ENCODE data around the gene ANKH.

The ANKH gene

GRCh38 chr5:14912206-14912605 is 40.6 kb upstream of the ANKH start:
- Histone ChIP-seq H3K4me3 (IDR thresholded peaks at IDR 0.05; ENCODE audit: insufficient read depth, low read depth, low read length) (no peak overlapping the region), H3K79me2 (ENCODE audit: insufficient read depth, low read depth) (no peaks in the 10 kb centered on the region), H3K27ac (no peak overlapping the region), H4K20me1 (ENCODE audit: insufficient read depth) (no peaks in the 10 kb centered on the region), H2AFZ (ENCODE audit: low read depth) (no peak overlapping the region), H3K4me1 (ENCODE audit: low read depth, poor library complexity, severe bottlenecking) (no peaks in the 10 kb centered on the region), H3K27me3 (ENCODE audit: insufficient read depth, low read depth) (no peaks in the 10 kb centered on the region), H3K9ac (no peak overlapping the region), H3K4me2 (no peak overlapping the region), H3K36me3 (ENCODE audit: insufficient read depth) (no peaks in the 10 kb centered on the region)
- no peak for TF ChIP-seq CTCF (conservative IDR thresholded peaks at IDR 0.05; ENCODE audit: low read depth, low read length)

- Histone ChIP-seq H3K9ac (no peak overlapping the region), H3K4me2 (no peak overlapping the region), H4K20me1 (ENCODE audit: insufficient read depth) (no peaks in the 10 kb centered on the region), H2AFZ (ENCODE audit: low read depth) (no peak overlapping the region), H3K4me3 (IDR thresholded peaks at IDR 0.05; ENCODE audit: insufficient read depth, low read depth, low read length) (no peak overlapping the region), H3K79me2 (ENCODE audit: insufficient read depth, low read depth) (no peaks in the 10 kb centered on the region), H3K27me3 (ENCODE audit: insufficient read depth, low read depth) (no peaks in the 10 kb centered on the region), H3K4me1 (ENCODE audit: low read depth, poor library complexity, severe bottlenecking) (no peaks in the 10 kb centered on the region), H3K36me3 (ENCODE audit: insufficient read depth) (no peaks in the 10 kb centered on the region), H3K27ac (no peak overlapping the region)
- no peak for TF ChIP-seq CTCF (conservative IDR thresholded peaks at IDR 0.05; ENCODE audit: low read depth, low read length)
Observed at GRCh38 chr5:14909369-14909768, 37.8 kb upstream of the ANKH start.

- Histone ChIP-seq H3K4me1 (ENCODE audit: low read depth, poor library complexity, severe bottlenecking) (no peaks in the 10 kb centered on the region), H3K27me3 (ENCODE audit: insufficient read depth, low read depth) (no peaks in the 10 kb centered on the region), H3K4me3 (IDR thresholded peaks at IDR 0.05; ENCODE audit: insufficient read depth, low read depth, low read length) (no peak overlapping the region), H2AFZ (ENCODE audit: low read depth) (no peak overlapping the region), H3K4me2 (no peak overlapping the region), H4K20me1 (ENCODE audit: insufficient read depth) (no peaks in the 10 kb centered on the region), H3K9ac (no peak overlapping the region), H3K27ac (no peak overlapping the region), H3K36me3 (ENCODE audit: insufficient read depth) (no peaks in the 10 kb centered on the region), H3K79me2 (ENCODE audit: insufficient read depth, low read depth) (no peaks in the 10 kb centered on the region)
- no peak for TF ChIP-seq CTCF (conservative IDR thresholded peaks at IDR 0.05; ENCODE audit: low read depth, low read length)
Observed at GRCh38 chr5:14908172-14908571, 36.6 kb upstream of the ANKH start.

GRCh38 chr5:14906628-14907027 is 35.0 kb upstream of the ANKH start:
- no peaks in the 10 kb centered on the region for H3K36me3 ChIP-seq (ENCODE audit: insufficient read depth)
- H3K27ac ChIP-seq, result no peak overlapping the region
- H3K4me1 ChIP-seq (ENCODE audit: low read depth, poor library complexity, severe bottlenecking), result no peaks in the 10 kb centered on the region
- no peak overlapping the region for H3K9ac ChIP-seq
- H3K4me2 ChIP-seq, result no peak overlapping the region
- no peak overlapping the region for H2AFZ ChIP-seq (ENCODE audit: low read depth)
- no peaks in the 10 kb centered on the region for H3K79me2 ChIP-seq (ENCODE audit: insufficient read depth, low read depth)
- no peaks in the 10 kb centered on the region for H4K20me1 ChIP-seq (ENCODE audit: insufficient read depth)
- TF ChIP-seq CTCF (conservative IDR thresholded peaks at IDR 0.05; ENCODE audit: low read depth, low read length), result no peak
- no peaks in the 10 kb centered on the region for H3K27me3 ChIP-seq (ENCODE audit: insufficient read depth, low read depth)
- H3K4me3 ChIP-seq (IDR thresholded peaks at IDR 0.05; ENCODE audit: insufficient read depth, low read depth, low read length), result no peak overlapping the region

All from KMS-11 (cell line).